ENCODE measurements around the gene TAGLN2.

GRCh38 chr1:159879136-159879535 lies 46.2 kb downstream of the TAGLN2 start:
- no peak for TF ChIP-seq GATA2 (IDR thresholded peaks at IDR 0.05; ENCODE audit: low read depth, low read length)
- TF ChIP-seq GATA3 (IDR thresholded peaks at IDR 0.05; ENCODE audit: low read depth, low read length), result no peak

All from SH-SY5Y (cell line).